ENCODE measurements around the gene NUP62CL.

GRCh38 chrX:107226757-107227156 lies 20.5 kb upstream of the NUP62CL start:
- no peak for TF ChIP-seq CTCF (conservative IDR thresholded peaks at IDR 0.05)
- no peak for TF ChIP-seq ZFX (IDR thresholded peaks at IDR 0.05)

Measured in C4-2B (cell line).